ENCODE measurements around the gene CEP72.
"Not testable (repeated sequence)": the region's sequence is repeated elsewhere in the genome, so short reads cannot be mapped to it uniquely, and the experiment has no call there.

Gene CEP72

GRCh38 chr5:600886-601541 lies 11.1 kb upstream of the CEP72 start:
- TF ChIP-seq ZFX (IDR thresholded peaks at IDR 0.05; ENCODE audit: borderline replicate concordance) (no peak), CTCF (IDR thresholded peaks at IDR 0.05) (no peak)
- no peak overlapping the region for H3K27ac ChIP-seq

GRCh38 chr5:601771-602465 lies 10.2 kb upstream of the CEP72 start:
- TF ChIP-seq CTCF (IDR thresholded peaks at IDR 0.05) (no peak), ZFX (IDR thresholded peaks at IDR 0.05; ENCODE audit: borderline replicate concordance) (no peak)
- no peak overlapping the region for H3K27ac ChIP-seq

DNA sequence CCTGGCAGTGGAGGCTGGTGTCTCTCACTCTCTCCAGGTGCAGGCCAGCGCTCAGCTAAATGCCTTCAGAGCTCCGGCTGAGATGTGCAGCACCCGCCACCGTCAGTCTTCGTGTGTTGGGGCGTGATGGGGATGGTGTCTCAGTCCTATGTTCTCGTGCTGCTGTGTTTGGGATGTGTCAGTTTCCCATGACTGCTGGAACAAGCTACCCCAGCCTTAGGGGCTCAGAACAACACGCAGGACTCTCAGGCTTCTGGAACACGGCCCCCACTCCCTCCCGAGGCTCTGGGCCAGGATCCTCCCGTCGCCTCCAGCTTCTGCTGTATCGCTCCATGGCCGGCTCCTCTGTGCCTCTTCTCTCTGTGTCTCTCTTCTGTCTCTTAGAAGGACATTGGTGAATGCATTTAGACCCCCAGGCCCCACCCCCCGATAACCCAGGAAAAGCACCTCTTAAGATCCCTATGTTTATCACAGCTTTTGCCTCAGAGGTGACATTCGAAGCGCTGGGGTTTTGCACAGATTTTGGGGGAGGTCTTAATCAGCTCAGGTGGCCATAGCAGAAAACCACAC lies 9.6 kb upstream of the CEP72 start:
- H3K27ac ChIP-seq = no peak overlapping the region
- TF ChIP-seq CTCF (IDR thresholded peaks at IDR 0.05) (no peak), ZFX (IDR thresholded peaks at IDR 0.05; ENCODE audit: borderline replicate concordance) (no peak)

GRCh38 chr5:603081-603998 lies 8.8 kb upstream of the CEP72 start:
- no peak for TF ChIP-seq CTCF (IDR thresholded peaks at IDR 0.05)
- TF ChIP-seq ZFX (IDR thresholded peaks at IDR 0.05; ENCODE audit: borderline replicate concordance) = no peak

DNA sequence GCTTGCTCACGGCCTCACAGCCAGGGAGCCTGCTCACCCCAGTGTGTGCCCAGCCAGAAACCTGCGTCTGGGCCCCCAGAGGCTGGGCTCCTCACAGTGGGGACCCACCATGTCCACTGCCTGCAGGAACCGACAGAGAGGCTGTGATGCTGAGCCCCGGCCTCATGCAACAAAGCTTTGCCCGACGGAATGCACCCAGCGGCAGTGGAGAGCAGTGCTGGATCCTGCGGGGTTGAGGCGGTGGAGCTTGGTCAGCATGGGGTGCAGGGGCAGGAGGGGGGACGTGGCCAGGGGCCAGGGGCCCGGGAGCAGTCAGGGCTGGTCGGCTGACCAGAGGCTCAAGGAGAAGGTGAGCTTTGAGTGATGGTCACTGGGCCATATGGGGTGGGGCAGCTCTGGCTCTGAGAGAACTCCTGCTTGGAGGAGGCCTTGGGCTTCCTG lies 7.7 kb upstream of the CEP72 start:
- H3K27ac ChIP-seq = no peak overlapping the region
- TF ChIP-seq ZFX (IDR thresholded peaks at IDR 0.05; ENCODE audit: borderline replicate concordance) (no peak), CTCF (IDR thresholded peaks at IDR 0.05) (no peak)

More at GRCh38 chr5:603081-603998, 8.8 kb upstream of the CEP72 start:
- no peak overlapping the region for H3K27ac ChIP-seq

GRCh38 chr5:605090-605489 lies 7.0 kb upstream of the CEP72 start:
- not testable (repeated sequence) for H3K27ac ChIP-seq

DNA sequence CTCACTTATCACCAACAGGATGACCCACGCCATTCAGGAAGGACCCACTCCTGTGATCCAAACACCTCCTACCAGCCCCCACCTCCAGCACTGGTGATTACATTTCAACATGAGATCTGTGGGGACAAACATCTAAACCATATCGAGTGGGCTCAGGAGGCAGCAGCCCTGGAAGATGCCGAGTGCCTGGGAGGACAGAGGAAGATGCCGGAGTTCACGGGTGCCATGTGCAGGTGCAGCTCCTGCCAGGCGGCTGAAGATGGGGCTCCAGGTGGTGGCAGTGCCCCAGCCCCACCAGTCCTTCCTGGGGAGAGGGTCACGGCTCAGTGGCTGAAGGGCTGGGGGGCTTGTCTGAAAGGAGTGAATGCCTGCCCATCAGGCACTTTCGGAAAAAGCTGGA lies 6.1 kb upstream of the CEP72 start:
- TF ChIP-seq CTCF (IDR thresholded peaks at IDR 0.05) (no peak), ZFX (IDR thresholded peaks at IDR 0.05; ENCODE audit: borderline replicate concordance) (no peak)
- no peak overlapping the region for H3K27ac ChIP-seq

All from 22Rv1 (cell line).